Lung (tissue), 4 donors: ENCODE results near the gene PANX2. TPM values are rescaled to one million over a fixed set of nuclear protein-coding genes. Genes with fewer than 3 reads are reported as not detected.

ENCODE experiments used
- polyA plus RNA-seq, 2 donors: library from polyadenylated mRNA; stranded (reverse); fragments of 200-250 nt; gene quantifications; one replicate each; pipeline ENCODE4 v1.2.1, GENCODE V29; 2013
- total RNA-seq, 2 donors: library from RNA; depleted of rRNA in 1 of 2; stranded (reverse); fragments of >200 nt in 1 of 2; gene quantifications; one replicate each; pipeline ENCODE4 v1.2.1, GENCODE V29; 2014 to 2021
- donor health status: Bipolar disorder and iron deficiency.
- donor health status: healthy.
- donor health status: DM: yes; HTN: yes; CAD: no.

The PANX2 gene
- total and polyA plus RNA-seq, 4 donors, result 1.00 to 3.9 (median 2.6) TPM

Other genes with a start within 250 kb of the PANX2 start
- 100 to 1,000 TPM; 131 to 132 TPM for gene PIM3, start 210.0 kb upstream of the PANX2 start, total RNA-seq
- 100 to 1,000 TPM in 1 of 2 donors, 10 to 100 TPM in 1; 99.0 to 238 TPM for gene PIM3, start 210.0 kb upstream of the PANX2 start, polyA plus RNA-seq
- gene IL17REL, start 158.0 kb upstream of the PANX2 start, total RNA-seq, result under 1 TPM in 1 of 2 donors, not detected in 1; 0.51 TPM
- gene IL17REL, start 158.0 kb upstream of the PANX2 start, polyA plus RNA-seq, result under 1 TPM; 0.02 to 0.19 TPM
- gene TTLL8, start 112.4 kb upstream of the PANX2 start, total RNA-seq, result not detected
- gene TTLL8, start 112.4 kb upstream of the PANX2 start, polyA plus RNA-seq, result not detected
- gene MLC1, start 85.3 kb upstream of the PANX2 start, total RNA-seq, result 1 to 10 TPM in 1 of 2 donors, under 1 TPM in 1; 0.86 to 2.6 TPM
- gene MLC1, start 85.3 kb upstream of the PANX2 start, polyA plus RNA-seq, result under 1 TPM; 0.65 to 0.68 TPM
- 10 to 100 TPM in 1 of 2 donors, under 1 TPM in 1; 0.34 to 11.9 TPM for gene MOV10L1, start 80.7 kb upstream of the PANX2 start, total RNA-seq
- under 1 TPM; 0.27 to 0.53 TPM for gene MOV10L1, start 80.7 kb upstream of the PANX2 start, polyA plus RNA-seq
- gene TRABD, start 15.2 kb downstream of the PANX2 start, total RNA-seq, result 10 to 100 TPM; 16.2 to 70.3 TPM
- 10 to 100 TPM; 54.1 to 72.7 TPM for gene TRABD, start 15.2 kb downstream of the PANX2 start, polyA plus RNA-seq
- gene SELENOO, start 30.3 kb downstream of the PANX2 start, total RNA-seq, result 10 to 100 TPM; 15.6 to 30.3 TPM
- 10 to 100 TPM; 21.3 to 26.9 TPM for gene SELENOO, start 30.3 kb downstream of the PANX2 start, polyA plus RNA-seq
- 10 to 100 TPM; 51.7 to 57.8 TPM for gene TUBGCP6, start 74.3 kb downstream of the PANX2 start, total RNA-seq
- gene TUBGCP6, start 74.3 kb downstream of the PANX2 start, polyA plus RNA-seq, result 10 to 100 TPM; 26.5 to 41.1 TPM
- 10 to 100 TPM; 34.2 to 53.7 TPM for gene HDAC10, start 80.5 kb downstream of the PANX2 start, total RNA-seq
- 10 to 100 TPM; 32.2 to 38.3 TPM for gene HDAC10, start 80.5 kb downstream of the PANX2 start, polyA plus RNA-seq
- gene MAPK12, start 91.0 kb downstream of the PANX2 start, total RNA-seq, result 10 to 100 TPM; 10.4 to 11.5 TPM
- 10 to 100 TPM; 12.2 to 13.1 TPM for gene MAPK12, start 91.0 kb downstream of the PANX2 start, polyA plus RNA-seq
- gene MAPK11, start 99.6 kb downstream of the PANX2 start, total RNA-seq, result 10 to 100 TPM in 1 of 2 donors, 1 to 10 TPM in 1; 8.3 to 15.3 TPM
- 10 to 100 TPM in 1 of 2 donors, 1 to 10 TPM in 1; 9.9 to 13.9 TPM for gene MAPK11, start 99.6 kb downstream of the PANX2 start, polyA plus RNA-seq
- gene PLXNB2, start 136.9 kb downstream of the PANX2 start, total RNA-seq, result 100 to 1,000 TPM; 212 to 310 TPM
- gene PLXNB2, start 136.9 kb downstream of the PANX2 start, polyA plus RNA-seq, result 100 to 1,000 TPM; 123 to 134 TPM
- 10 to 100 TPM; 10.5 to 26.0 TPM for gene DENND6B, start 156.3 kb downstream of the PANX2 start, total RNA-seq
- gene DENND6B, start 156.3 kb downstream of the PANX2 start, polyA plus RNA-seq, result 10 to 100 TPM in 1 of 2 donors, 1 to 10 TPM in 1; 8.0 to 14.7 TPM
- 10 to 100 TPM; 48.1 to 70.0 TPM for gene PPP6R2, start 172.6 kb downstream of the PANX2 start, total RNA-seq
- gene PPP6R2, start 172.6 kb downstream of the PANX2 start, polyA plus RNA-seq, result 10 to 100 TPM; 35.2 to 45.1 TPM